Effector memory CD4-positive, alpha-beta T cell (primary cell): ENCODE measurements around the gene ADM2.
A peak's percentile ranks its signal among the peaks of the same experiment; 100 is the strongest.
"Not testable (repeated sequence)": the region's sequence is repeated elsewhere in the genome, so short reads cannot be mapped to it uniquely, and the experiment has no call there.

Experiments used
- DNase-seq, 3 donors: peaks; one replicate each; pipeline ENCODE4 v3.0.0-alpha.2; 2020
- H3K27ac ChIP-seq: 2 replicates; pipeline ENCODE4 v1.7.0; 2013; ENCODE audit warnings: mild to moderate bottlenecking, low read length, moderate library complexity; ENCODE audit not compliant: insufficient read depth, poor library complexity, severe bottlenecking
- H3K27me3 ChIP-seq: replicated peaks from 2 replicates; pipeline ENCODE4 v1.7.0; 2013; ENCODE audit warnings: mild to moderate bottlenecking, low read length; ENCODE audit not compliant: insufficient read depth, control insufficient read depth, poor library complexity, severe bottlenecking
- H3K36me3 ChIP-seq: 2 replicates; pipeline ENCODE4 v1.7.0; 2013; ENCODE audit warnings: mild to moderate bottlenecking, low read length, moderate library complexity; ENCODE audit not compliant: control insufficient read depth, insufficient read depth
- H3K4me1 ChIP-seq: 2 replicates; pipeline ENCODE4 v1.7.0; 2013; ENCODE audit warnings: low read length, mild to moderate bottlenecking; ENCODE audit not compliant: control insufficient read depth, insufficient read depth, poor library complexity, severe bottlenecking
- H3K4me3 ChIP-seq: 2 replicates; pipeline ENCODE4 v1.7.0; 2013; ENCODE audit warnings: low read length, low read depth, mild to moderate bottlenecking; ENCODE audit not compliant: insufficient read depth, poor library complexity, severe bottlenecking
- H3K9me3 ChIP-seq: 2 replicates; pipeline ENCODE4 v1.7.0; 2013; ENCODE audit warnings: mild to moderate bottlenecking, low read length, moderate library complexity; ENCODE audit not compliant: control insufficient read depth

The ADM2 gene

GRCh38 chr22:50507991-50508884 is 26.9 kb downstream of the ADM2 start, which contains the start of gene NCAPH2:
Gene NCAPH2, plus strand, starts transcription at chr22:50508224. Its CDS starts 114 bp downstream, at chr22:50508338.
- H3K27me3 ChIP-seq, result no peaks in the 10 kb centered on the region
- no peaks in the 10 kb centered on the region for H3K9me3 ChIP-seq
- peaks cover 32% of the 10 kb centered on the region for H3K36me3 ChIP-seq
- DNase-seq, result peak in 1 of 3 donors; percentile 94
- H3K4me3 ChIP-seq, result peak within 1 kb of the TSS; percentile 95
- peak within 1 kb of the TSS; percentile 86 for H3K27ac ChIP-seq
- peaks cover 26% of the 10 kb centered on the region for H3K4me1 ChIP-seq

- peaks cover 26% of the 10 kb centered on the region for H3K4me1 ChIP-seq
- H3K27me3 ChIP-seq, result no peaks in the 10 kb centered on the region
- peaks cover 29% of the 10 kb centered on the region for H3K36me3 ChIP-seq
- H3K27ac ChIP-seq, result peak overlapping the region; percentile 85
- peak overlapping the region; percentile 83 for H3K4me3 ChIP-seq
- DNase-seq, result no peak
- no peaks in the 10 kb centered on the region for H3K9me3 ChIP-seq
These were observed 27.6 kb downstream of the ADM2 start for GRCh38 chr22:50508897-50509296.

- peaks cover 33% of the 10 kb centered on the region for H3K36me3 ChIP-seq
- H3K27me3 ChIP-seq, result no peaks in the 10 kb centered on the region
- DNase-seq, result no peak
- H3K9me3 ChIP-seq, result no peaks in the 10 kb centered on the region
- H3K27ac ChIP-seq, result no peak overlapping the region
- no peak overlapping the region for H3K4me3 ChIP-seq
- H3K4me1 ChIP-seq, result peaks cover 7% of the 10 kb centered on the region
These were observed 31.8 kb downstream of the ADM2 start for GRCh38 chr22:50513175-50513574.

DNA sequence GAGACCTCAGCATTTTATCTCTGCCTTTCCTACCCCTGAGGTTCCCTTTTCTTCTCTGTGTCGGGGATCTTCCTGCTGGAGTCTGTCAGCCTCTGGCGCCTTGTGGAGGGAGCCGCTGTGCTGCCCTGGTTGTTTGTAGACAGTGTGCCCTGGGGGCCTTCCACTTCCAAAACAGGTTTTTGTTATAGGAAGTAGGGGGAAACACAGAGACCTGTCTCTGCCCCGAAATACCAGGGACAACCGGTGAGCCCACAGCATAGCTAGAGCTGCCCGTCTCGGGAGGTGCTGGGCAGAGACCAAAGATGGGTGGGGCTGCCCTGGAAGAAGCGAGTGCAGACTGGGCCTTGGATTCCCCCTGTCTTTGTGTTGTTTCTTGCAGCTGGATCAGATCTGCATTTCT is 34.7 kb downstream of the ADM2 start:
- Histone ChIP-seq H3K9me3 (no peaks in the 10 kb centered on the region), H3K4me3 (no peak overlapping the region), H3K27ac (no peak overlapping the region), H3K27me3 (no peaks in the 10 kb centered on the region), H3K36me3 (peaks cover 54% of the 10 kb centered on the region), H3K4me1 (no peaks in the 10 kb centered on the region)
- DNase-seq, result no peak

- Histone ChIP-seq H3K4me3 (no peak overlapping the region), H3K27me3 (no peaks in the 10 kb centered on the region), H3K36me3 (peaks cover 56% of the 10 kb centered on the region), H3K4me1 (no peaks in the 10 kb centered on the region), H3K27ac (no peak overlapping the region), H3K9me3 (no peaks in the 10 kb centered on the region)
- no peak for DNase-seq
These were observed 35.5 kb downstream of the ADM2 start for GRCh38 chr22:50516891-50517290.

DNA sequence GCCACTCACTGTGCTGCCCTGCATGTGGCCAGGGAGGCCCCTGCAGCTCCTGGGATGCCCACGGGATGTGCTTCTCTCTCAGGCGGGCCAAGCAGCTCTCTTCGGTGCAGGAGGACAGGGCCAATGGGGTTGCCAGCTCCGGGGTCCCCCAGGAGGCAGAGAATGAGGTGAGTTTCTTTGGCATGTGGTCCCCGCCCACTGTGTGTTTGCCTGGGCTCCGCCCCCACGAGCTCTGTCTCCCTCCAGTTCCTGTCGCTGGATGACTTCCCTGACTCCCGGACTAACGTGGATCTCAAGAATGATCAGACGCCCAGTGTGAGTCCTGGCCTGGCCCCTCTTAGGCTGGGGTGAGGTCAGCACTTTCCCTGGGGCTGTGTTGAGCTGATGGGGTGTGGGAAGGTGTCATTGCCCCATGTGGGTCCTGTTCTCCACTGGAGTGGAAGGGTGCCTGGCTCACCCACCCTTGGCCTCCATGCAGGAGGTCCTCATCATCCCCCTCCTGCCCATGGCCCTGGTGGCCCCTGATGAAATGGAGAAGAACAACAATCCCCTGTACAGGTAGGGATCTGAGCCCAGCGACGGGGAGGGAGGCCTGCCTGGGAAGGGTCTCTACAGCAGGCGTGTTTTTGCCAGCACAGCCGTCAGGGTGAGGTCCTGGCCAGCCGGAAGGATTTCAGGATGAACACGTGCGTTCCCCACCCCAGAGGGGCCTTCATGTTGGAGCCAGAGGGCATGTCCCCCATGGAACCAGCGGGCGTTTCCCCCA is 36.3 kb downstream of the ADM2 start:
- no peak for DNase-seq
- H3K36me3 ChIP-seq, result peaks cover 58% of the 10 kb centered on the region
- no peaks in the 10 kb centered on the region for H3K27me3 ChIP-seq
- H3K9me3 ChIP-seq, result no peaks in the 10 kb centered on the region
- no peak overlapping the region for H3K4me3 ChIP-seq
- H3K27ac ChIP-seq, result no peak overlapping the region
- no peaks in the 10 kb centered on the region for H3K4me1 ChIP-seq

GRCh38 chr22:50518606-50519005 is 37.3 kb downstream of the ADM2 start:
- Histone ChIP-seq H3K36me3 (peaks cover 63% of the 10 kb centered on the region), H3K9me3 (no peaks in the 10 kb centered on the region), H3K4me1 (no peaks in the 10 kb centered on the region), H3K4me3 (no peak overlapping the region), H3K27ac (no peak overlapping the region), H3K27me3 (no peaks in the 10 kb centered on the region)
- DNase-seq, result no peak

DNA sequence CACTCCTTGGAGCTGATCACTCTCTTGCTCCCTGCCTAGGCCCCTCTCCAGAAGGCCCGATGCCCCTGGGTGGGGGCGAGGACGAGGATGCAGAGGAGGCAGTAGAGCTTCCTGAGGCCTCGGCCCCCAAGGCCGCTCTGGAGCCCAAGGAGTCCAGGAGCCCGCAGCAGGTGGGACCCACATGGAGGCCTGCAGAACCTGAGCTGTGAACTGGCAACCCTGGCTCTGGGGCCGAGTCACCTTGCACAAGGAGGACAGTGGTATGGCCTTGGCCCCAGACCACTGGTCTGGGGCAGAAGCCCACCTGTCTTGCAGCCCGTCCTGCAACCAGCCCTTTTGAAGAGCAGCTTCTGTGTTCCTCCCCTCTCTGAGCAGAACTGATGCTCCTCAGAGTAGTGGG is 37.8 kb downstream of the ADM2 start:
- DNase-seq, result no peak
- Histone ChIP-seq H3K4me3 (no peak overlapping the region), H3K9me3 (no peaks in the 10 kb centered on the region), H3K4me1 (peaks cover 2% of the 10 kb centered on the region), H3K27ac (no peak overlapping the region), H3K27me3 (no peaks in the 10 kb centered on the region), H3K36me3 (peaks cover 63% of the 10 kb centered on the region)

DNA sequence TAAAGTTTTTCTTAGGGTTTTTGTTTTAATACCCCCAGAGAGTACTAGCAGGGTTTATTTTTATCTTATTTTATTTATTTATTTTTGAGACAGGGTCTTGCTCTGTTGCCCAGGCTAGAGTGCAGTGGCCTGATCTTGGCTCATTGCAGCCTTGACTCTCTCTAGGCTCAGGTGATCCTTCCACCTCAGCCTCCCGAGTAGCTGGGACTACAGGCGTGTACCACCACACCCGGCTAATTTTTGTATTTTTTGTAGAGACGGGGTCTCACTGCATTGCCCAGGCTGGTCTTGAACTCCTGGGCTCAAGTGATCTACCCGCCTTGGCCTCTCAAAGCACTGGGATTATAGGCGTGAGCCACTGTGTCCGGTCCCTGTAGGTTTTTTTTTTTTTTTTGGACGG is 38.8 kb downstream of the ADM2 start:
- not testable (repeated sequence) for DNase-seq, H3K27me3 ChIP-seq, H3K9me3 ChIP-seq, H3K4me3 ChIP-seq, H3K27ac ChIP-seq
- Histone ChIP-seq H3K4me1 (peaks cover 13% of the 10 kb centered on the region), H3K36me3 (peaks cover 57% of the 10 kb centered on the region)
